ENCODE measurements around the gene PHKG2.

PHKG2 gene

GRCh38 chr16:30757316-30757715, 9.1 kb downstream of the PHKG2 start:
- no peak for DNase-seq (ENCODE audit: low read depth in 3 of 3)

GRCh38 chr16:30758988-30759491, 10.8 kb downstream of the PHKG2 start:
- DNase-seq (ENCODE audit: low read depth in 3 of 3) = no peak

GRCh38 chr16:30760001-30760559, 11.9 kb downstream of the PHKG2 start:
- no peak for DNase-seq (ENCODE audit: low read depth in 3 of 3)

- no peak for DNase-seq (ENCODE audit: low read depth in 3 of 3)
Measured at GRCh38 chr16:30760577-30761426, 12.6 kb downstream of the PHKG2 start.

GRCh38 chr16:30761427-30761927, 13.3 kb downstream of the PHKG2 start:
- peak; percentile 14 to 37 (median 33) for DNase-seq (ENCODE audit: low read depth in 3 of 3)

GRCh38 chr16:30761928-30762902, 14.0 kb downstream of the PHKG2 start, which contains the start of the genes CFAP119 and RNF40:
TSS of gene CFAP119 (minus strand) at chr16:30762062. CDS start at chr16:30761748, 314 bp downstream.
TSS of gene RNF40 (plus strand) at chr16:30762322. CDS start at chr16:30762546, 224 bp downstream.
- peak; percentile 83 to 90 (median 84) for DNase-seq (ENCODE audit: low read depth in 3 of 3)

GRCh38 chr16:30762991-30763725, 14.9 kb downstream of the PHKG2 start:
- DNase-seq (ENCODE audit: low read depth in 3 of 3) = no peak

- DNase-seq (ENCODE audit: low read depth in 3 of 3) = no peak
Measured at GRCh38 chr16:30764086-30764485, 15.9 kb downstream of the PHKG2 start.

GRCh38 chr16:30764816-30765465, 16.7 kb downstream of the PHKG2 start:
- DNase-seq (ENCODE audit: low read depth in 3 of 3) = no peak

- no peak for DNase-seq (ENCODE audit: low read depth in 3 of 3)
Measured at GRCh38 chr16:30766206-30766932, 18.1 kb downstream of the PHKG2 start.

GRCh38 chr16:30766933-30767284, 18.7 kb downstream of the PHKG2 start:
- no peak for DNase-seq (ENCODE audit: low read depth in 3 of 3)

GRCh38 chr16:30767767-30768465, 19.7 kb downstream of the PHKG2 start:
- no peak for DNase-seq (ENCODE audit: low read depth in 3 of 3)

GRCh38 chr16:30768583-30769181, 20.5 kb downstream of the PHKG2 start:
- no peak for DNase-seq (ENCODE audit: low read depth in 3 of 3)

GRCh38 chr16:30769379-30770089, 21.3 kb downstream of the PHKG2 start:
- no peak for DNase-seq (ENCODE audit: low read depth in 3 of 3)

GRCh38 chr16:30771726-30772125, 23.5 kb downstream of the PHKG2 start:
- DNase-seq (ENCODE audit: low read depth in 3 of 3) = no peak

- DNase-seq (ENCODE audit: low read depth in 3 of 3) = no peak
Measured at GRCh38 chr16:30773826-30774225, 25.6 kb downstream of the PHKG2 start.

GRCh38 chr16:30774367-30775130, 26.3 kb downstream of the PHKG2 start:
- no peak for DNase-seq (ENCODE audit: low read depth in 3 of 3)

- DNase-seq (ENCODE audit: low read depth in 3 of 3) = no peak
Measured at GRCh38 chr16:30775131-30775391, 26.8 kb downstream of the PHKG2 start.
